GM19395 (cell line): ENCODE measurements around the gene DNAJC6.
"Not testable (repeated sequence)": the region's sequence is repeated elsewhere in the genome, so short reads cannot be mapped to it uniquely, and the experiment has no call there.

Source experiments
- ATAC-seq: cut with Tn5 transposase; IDR thresholded peaks from one replicate; pipeline ENCODE4 v1.9.1; 2021; ENCODE audit warnings: mild to moderate bottlenecking, moderate library complexity; ENCODE audit not compliant: unreplicated experiment

Gene DNAJC6

DNA sequence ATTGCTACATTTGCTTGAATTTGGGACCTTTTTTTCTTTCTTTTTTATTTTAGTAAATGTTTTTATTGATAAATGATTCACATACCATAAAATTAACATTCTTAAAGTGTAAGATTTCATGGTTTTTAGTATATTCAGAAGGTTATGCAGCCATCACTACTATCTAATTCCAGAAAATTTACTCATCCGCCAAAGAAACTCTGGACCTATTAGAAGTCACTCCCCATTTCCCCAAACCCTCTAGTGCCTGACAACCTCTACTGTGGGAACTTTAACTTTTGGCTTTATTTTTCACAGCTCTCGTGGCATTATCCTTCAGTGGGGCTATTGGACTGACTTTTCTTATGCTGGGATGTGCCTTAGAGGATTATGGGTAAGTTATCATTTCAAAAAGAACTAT lies 115.7 kb downstream of the DNAJC6 start:
- ATAC-seq = no peak

DNA sequence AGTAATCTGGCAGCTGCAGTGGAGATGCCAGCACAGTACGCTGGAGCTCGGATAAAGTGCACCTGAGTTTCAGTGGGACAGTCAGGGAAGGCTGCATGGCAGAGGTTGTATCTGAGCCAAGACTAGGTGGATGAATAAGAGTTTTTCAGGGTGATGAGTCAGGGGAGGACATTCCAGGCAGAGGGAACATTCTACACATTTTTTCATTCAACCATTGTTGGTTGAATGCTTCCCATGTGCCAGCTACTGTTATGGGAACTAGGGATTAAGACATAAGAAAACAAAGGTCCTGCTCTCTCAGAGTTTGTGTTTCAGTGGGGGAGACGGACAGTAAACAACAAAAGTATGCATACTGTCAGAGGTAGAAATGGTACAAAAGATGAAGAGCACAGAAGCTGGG lies 116.4 kb downstream of the DNAJC6 start:
- no peak for ATAC-seq

DNA sequence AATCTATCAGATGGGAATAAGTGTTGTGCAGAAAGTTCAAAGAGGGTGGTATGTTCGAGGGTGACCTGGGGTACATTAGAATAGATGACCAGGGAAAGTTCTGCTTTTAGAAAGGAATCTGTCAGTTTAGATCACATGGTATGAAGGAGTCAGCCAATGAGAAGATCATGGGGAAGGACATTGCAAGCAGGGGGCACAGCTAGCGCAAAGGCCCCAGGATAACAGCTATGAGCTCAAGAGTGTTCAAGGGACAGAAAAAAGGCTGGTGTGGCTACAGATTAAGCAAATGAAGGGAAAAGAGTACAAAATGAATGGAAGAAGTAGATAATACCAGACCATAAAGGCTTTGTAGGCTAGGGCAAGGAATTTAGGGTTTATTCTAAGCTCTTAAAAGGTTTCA lies 119.7 kb downstream of the DNAJC6 start:
- no peak for ATAC-seq

DNA sequence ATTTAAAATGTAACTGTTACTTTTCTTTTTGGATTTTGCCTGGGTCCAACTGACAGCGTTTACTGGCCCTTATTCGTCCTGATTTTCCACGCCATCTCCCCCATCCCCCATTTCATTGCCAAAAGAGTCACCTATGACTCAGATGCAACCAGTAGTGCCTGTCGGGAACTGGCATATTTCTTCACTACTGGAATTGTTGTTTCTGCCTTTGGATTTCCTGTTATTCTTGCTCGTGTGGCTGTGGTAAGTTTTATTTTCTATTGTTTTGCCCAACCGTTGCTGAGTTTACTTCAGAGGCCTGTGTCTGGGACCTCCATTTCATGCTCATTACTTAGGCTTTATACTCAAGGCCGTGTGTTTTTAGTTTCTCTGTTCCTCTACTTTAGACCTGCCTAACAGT lies 120.5 kb downstream of the DNAJC6 start:
- no peak for ATAC-seq

DNA sequence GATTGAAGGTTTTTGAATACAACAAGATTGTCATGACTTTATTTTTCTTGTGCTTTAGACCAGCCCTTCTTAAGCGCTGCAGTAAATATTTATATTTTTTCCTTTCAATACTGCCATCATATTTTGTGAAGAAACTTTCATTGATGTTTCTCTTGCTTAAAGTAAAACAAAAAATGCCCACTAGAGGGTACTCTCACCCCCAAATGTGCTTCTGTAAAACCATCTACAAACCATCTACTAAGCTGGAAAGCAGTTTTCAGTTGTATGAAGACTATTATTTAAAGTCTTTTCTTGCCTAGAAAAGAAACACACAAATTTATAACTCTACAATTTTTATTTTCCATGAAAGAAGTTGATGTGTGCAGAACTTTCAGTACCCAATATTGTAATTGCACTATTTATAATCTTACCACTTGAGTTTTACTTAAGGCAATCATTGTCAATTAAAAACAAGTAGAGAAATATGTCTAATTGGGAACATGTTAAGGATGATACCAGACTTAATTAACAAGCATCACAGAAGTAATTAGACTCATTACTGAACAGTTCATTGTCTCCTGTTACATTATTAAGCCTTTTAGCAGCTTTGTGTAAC lies 121.9 kb downstream of the DNAJC6 start:
- ATAC-seq = peak; percentile 57

DNA sequence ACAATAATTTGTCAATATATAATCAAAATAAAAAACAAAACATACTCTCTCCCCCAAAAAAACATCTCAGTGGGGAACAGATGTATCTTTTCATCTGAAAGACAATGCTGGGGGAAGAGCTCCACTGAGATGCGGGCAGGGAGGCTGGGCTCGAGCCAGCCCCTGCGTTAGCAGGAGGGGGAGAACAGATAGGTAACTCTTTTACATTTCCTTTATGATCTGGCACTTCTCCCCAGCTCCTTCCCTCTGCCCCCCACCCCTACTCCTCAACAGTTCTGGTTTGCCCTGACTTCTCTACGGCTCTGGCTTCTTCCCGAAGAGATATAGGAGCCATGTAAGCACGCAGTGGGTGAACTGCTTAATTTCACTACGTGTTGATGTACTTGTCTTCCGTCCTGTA lies 123.6 kb downstream of the DNAJC6 start:
- no peak for ATAC-seq

DNA sequence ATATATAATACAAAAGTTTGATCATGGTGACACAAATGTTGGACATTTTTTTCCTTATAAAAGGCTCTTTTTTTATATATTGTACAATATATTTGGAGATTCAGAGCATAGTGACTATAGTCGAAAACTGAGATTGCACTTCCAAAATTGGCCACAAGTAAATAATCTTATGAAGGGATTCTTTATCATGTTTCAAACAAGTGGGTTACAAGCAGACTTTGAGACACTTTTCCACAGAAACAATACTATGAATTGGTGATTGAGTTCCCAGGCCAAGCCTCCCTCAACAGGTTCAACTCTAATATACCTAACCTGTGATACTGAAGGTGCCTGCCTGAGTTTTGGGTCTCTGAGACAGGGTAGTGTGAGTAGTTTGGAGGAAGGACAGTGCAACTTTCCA lies 124.9 kb downstream of the DNAJC6 start:
- no peak for ATAC-seq

DNA sequence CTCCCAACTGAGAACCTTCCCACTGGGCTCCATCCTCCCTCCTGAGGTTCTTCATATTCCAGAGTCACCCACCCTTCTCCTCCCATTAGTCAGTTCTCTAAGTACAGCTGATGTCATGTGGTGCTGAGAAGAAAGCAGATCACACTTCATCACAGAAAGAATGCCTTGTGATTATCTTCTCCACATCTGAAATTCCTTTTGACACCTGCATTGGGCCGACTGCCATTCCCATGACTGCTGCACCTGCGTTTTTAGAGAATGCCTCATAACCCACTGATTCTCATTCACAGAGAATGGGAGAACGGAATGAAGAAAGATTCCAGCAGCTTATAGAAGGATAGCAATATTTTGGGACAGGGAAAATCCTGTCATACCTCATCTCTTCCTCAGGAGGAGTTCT lies 125.4 kb downstream of the DNAJC6 start:
- no peak for ATAC-seq

DNA sequence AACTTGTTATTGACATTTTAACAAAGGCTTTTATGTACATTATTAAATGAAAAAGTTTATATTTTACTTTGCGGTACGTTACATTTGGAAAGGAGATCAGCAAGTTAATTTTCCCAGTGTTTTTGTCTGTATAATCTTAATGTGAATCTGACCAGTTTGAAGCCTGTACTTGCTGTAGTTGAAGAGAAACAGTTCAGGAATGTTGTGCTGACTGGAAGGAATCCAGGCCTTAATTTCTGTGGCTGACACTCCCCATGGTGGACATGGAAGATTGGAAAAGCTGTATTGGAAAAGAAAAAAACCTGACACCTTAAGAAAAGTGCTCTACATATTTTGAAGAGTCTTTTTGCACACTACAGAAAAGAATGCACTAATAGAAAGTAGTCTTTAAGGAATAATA lies 126.6 kb downstream of the DNAJC6 start:
- ATAC-seq = no peak

DNA sequence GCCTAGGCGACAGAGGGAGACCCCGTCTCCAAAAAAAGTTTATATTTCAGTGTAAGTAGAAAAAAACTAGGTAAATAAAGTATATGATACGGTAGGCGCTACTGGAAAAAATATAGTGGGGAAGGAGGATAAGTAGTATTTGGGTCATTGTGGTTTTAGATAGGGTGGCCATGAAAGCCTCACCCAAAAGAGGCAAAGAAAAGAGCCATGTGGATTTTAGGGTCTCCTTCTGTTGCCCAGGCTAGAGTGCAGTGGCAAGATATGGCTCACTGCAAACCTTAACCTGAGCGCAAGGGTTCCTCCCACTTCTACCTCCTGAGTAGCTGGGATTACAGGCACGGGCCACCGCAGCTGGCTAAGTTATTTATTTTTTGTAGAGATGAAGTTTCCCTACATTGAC lies 128.3 kb downstream of the DNAJC6 start:
- no peak for ATAC-seq

DNA sequence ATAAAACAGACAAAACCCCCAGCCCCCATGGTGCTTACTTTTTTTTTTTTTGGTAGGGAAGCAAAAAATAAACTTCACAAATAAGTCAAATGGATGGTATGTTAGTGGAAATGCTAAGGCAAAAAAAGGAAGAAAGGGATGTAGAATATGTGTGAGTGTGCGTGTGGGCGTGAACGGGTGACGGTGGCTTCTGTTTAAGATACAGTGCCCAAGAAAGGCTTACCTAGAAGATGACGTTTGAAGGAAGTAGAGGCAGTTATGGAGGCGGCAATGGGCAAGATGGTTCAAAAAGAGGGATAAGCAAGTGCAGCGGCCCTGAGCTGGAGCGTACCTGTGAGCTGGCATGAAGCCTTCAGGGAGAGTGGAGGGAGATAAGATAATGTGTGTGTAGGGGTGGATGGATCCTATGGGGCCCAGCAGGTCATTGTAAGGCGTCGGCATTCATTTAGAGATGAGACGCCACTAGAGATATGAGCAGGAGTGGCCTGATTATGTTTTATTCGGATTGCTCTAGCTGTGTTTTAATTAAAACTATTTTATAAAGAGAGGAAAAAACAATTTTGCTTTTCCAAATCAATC lies 131.1 kb downstream of the DNAJC6 start:
- no peak for ATAC-seq

DNA sequence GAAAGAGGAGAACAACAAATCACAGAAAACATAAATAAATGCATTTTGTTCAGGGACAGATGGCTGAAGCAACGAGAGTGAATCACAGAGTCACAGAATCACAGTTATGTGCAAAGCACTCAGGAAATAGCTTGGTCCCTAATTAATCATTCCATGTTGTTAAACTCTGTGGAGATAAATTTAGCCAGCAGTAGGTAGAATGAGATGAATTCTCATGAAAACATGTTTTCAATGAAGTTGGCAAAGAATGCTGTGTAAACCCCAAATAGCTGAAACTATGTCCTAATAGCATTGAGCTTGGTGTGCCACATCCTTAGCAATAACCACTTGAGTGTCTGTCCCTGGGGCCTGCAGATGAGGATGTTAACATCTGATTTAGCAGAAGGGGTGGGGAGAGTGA lies 131.6 kb downstream of the DNAJC6 start:
- no peak for ATAC-seq

DNA sequence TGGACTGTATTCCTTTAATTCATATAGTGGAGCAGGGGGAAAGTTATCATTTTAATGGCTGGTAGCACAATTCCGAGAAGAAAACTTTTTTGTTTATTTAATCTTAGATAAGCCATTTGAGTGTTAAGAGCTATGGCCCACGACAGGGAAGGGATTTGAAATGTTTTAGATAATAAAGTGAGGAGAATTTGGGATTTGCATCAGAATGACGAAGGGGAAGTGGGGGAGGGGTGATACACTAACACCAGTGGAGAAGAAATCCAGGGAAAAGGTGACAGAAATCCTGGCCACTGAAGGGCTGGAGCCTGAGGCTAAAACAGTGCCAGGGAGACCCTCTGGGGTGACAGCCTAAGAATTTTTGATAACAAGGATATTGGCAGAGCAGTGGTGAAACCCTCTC lies 132.1 kb downstream of the DNAJC6 start:
- ATAC-seq = no peak

DNA sequence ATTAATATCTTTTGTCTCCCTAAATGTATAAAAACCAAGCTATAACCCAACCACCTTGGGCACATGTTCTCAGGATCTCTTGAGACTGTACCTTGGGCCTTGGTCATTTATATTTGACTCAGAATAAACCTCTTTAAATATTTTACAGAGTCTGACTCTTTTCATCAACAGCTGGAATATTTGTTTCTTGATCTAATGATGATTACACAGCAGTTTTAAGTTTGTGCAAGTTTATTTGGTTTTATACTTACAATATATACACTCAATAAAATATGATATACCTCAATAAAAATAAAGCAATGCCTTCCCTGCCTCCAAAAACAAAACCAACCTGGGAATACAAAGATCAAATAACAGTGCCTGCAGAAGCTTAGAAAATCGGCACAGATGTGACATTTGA lies 133.1 kb downstream of the DNAJC6 start:
- ATAC-seq = no peak

DNA sequence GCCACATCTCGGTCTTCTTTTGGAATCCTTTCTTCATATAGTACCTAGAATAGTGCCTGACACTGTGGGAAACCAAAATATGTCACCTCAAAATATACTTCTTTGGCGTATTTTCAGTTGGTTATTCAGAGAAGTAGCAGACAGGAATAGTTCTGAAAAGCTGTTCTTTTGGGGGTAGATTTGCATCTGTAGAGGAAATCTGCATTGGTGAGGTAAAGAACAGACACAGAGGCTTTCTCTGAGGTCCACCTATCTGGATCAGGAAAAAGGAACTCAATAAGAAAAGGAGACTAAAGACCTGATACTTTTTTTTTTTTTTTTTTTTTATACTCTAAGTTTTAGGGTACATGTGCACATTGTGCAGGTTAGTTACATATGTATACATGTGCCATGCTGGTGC lies 134.3 kb downstream of the DNAJC6 start:
- no peak for ATAC-seq

DNA sequence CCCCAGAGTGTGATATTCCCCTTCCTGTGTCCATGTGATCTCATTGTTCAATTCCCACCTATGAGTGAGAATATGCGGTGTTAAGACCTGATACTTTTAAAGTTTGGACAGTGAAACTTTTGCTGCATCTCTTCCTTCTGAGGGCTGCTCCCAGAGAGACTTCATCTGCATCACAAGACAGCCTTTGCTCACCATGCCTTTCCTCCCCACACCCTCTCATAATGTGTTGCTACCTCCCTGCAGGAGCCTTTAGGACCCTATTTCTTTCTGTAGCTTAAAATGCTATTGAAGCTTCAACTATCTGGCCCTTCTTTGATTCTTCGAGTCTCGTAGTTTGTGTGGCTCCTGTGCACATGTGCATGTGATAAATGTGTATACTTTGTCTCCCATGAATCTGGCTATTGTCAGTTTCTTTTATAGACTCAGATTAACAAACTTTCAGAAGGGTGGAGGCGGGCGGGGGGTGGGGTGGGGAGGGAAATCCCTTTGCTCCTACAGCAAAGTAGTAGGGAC lies 134.8 kb downstream of the DNAJC6 start:
- ATAC-seq = no peak

DNA sequence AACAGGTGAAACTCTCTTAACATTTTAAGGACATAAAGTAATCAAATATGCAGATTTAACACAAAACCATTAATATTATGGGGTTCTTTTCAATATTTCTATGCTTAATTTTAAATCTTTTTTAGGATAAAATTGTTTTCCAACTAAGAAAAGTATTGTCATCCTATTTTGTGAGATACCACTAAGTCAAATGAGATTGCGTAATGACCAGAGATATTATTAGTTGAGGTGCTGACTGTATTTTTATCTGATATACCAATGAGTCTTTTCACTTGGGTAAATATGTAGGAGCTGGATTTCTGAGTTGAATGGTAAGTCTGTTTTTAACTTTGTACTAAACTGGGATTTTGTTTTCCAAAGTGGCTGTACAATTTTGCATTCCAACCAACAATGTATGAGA lies 136.5 kb downstream of the DNAJC6 start:
- no peak for ATAC-seq

DNA sequence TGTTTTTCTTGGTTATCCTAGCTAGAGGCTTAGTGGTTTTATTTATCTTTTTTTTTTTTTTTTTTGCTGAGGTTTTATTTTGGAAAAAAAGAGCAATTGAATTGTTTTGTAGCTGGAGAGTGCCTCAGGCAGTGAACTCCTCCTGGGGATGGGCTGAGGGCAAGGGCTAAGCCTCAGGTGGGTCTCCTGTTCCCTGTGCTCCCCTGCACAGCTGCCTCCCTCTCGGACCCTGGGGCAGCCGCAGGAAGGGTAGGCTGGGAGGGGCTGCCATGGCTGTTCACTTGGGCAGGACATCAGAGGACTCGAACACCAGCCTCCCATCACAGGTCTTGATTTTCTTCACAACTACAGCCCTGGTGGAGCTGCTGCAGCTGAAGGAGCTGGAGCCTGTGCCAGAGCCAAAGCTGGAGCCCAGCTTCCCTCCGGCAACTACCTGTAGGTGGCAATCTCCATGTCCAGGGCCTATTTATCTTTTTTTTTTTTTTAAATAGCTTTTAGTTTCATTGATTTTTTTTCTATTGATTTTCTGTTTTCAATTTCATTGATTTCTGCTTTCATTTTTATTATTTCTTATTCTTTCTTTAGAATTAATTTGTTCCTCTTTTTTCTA lies 140.0 kb downstream of the DNAJC6 start:
- no peak for ATAC-seq

DNA sequence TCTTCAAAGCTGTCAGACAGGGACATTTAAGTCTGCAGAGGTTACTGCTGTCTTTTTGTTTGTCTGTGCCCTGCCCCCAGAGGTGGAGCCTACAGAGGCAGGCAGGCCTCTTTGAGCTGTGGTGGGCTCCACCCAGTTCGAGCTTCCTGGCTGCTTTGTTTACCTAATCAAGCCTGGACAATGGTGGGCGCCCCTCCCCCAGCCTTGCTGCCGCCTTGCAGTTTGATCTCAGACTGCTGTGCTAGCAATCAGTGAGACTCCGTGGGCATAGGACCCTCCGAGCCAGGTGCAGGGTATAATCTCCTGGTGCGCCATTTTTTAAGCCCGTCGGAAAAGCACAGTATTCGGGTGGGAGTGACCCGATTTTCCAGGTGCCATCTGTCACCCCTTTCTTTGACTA lies 146.3 kb downstream of the DNAJC6 start:
- not testable (repeated sequence) for ATAC-seq

DNA sequence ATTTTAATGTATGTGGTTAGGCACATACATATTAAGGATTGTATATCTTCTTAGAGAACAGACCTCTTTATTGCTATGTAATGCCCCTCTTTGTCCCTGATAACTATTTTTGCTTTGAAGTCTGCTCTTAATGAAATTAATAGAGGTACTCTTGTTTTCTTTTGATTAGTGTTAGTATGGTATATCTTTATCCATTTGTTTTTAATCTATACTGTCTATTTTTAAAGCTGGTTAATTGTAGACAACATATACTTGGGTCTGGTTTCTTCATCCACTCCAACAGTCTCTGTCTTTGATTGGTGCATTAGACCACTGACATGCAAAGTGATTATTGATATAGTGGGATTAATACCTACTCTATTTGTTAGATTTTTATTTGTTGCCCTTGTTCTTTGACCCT lies 147.1 kb downstream of the DNAJC6 start:
- ATAC-seq = no peak

DNA sequence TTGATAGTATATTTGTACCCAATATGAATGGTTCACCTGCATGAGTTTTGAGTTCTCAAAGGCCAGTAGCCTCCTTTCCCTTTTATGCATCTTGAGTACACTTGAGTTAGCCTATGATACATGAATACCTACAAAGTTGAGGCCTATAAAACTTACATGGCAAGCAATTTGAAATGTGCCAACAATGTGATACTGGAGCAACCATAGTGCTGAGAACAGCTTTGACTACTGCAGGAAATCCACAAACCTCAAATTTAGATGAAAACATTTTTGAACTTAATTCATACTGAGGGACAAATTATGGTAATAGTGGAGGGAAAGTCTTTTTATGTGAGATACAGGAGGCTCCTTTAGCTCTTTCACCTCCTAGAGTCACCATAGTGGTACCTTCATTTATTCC lies 148.5 kb downstream of the DNAJC6 start:
- no peak for ATAC-seq

DNA sequence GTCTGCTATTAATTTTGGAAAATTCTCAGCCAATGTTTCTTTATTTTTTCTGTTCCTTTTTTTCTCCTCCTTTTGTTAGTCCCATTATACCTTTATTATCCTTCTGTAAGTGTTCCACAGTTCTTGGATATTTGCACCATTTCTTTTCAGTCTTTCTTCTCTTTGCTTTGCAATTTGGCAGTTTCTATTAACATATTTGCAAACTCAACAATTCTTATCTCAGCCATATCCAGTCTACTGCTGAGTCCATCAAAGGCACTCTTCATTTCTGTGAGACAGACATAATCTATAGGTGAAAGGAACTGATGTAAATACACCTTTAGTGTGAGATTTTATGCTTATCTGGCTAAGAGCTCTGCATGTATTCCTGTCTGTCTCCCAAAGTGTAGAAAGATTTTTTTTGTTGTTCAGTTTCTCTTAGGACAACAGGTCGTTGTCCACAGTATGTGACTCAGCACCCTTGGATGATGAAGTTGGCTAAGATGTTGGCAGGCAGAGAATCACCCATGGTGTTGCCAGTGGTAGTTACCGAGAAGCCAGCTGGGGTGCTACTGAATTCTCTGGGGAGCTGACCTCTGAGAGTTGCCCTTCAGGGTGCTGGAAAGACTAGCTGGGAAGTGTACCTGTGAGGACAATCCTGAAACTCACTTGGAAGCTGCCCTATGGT lies 149.5 kb downstream of the DNAJC6 start:
- peak; percentile 32 for ATAC-seq
